IPS-18c (cell line): ENCODE data around the gene ASAP2.

Source experiments
- H3K4me3 ChIP-seq: 2 replicates; pipeline ENCODE4 v1.7.0; 2013; ENCODE audit warnings: low read depth, mild to moderate bottlenecking, low read length, moderate library complexity; ENCODE audit not compliant: insufficient read depth
- H3K9me3 ChIP-seq: one replicate; pipeline ENCODE4 v1.6.1; 2013; ENCODE audit warnings: mild to moderate bottlenecking, low read length, moderate library complexity; ENCODE audit not compliant: control insufficient read depth, insufficient read depth

The ASAP2 gene

GRCh38 chr2:9451231-9451630 is 244.6 kb downstream of the ASAP2 start:
- H3K4me3 ChIP-seq = no peak overlapping the region
- H3K9me3 ChIP-seq = no peaks in the 10 kb centered on the region
